GM19099 (cell line): Measurements from ENCODE around the gene ADAM22.

ENCODE experiments used
- POLR2A ChIP-seq: IDR thresholded peaks from 3 replicates; pipeline ENCODE4 v1.6.1; 2011; ENCODE audit warnings: low read depth; ENCODE audit not compliant: insufficient read length; ENCODE audit errors: extremely low read depth

ADAM22 gene

DNA sequence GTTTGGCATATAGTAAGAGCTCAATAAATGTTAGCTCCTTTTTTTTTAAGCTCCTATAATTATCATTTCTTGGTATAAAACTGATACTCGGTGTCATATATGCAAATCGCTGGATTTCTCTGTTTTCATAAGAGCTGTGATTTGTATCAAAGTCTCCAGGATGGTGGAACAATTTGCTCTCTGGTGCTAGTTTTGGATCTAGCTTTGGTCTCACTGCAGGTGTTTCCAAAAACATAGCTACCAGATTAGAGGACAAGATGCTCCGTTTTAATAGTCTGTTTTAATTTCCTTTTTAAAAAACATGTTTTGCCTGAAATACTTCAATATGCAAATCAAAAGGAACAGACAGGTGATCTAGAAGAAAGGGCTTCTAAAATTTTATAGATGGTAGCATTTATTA is 25.3 kb downstream of the ADAM22 start:
- TF ChIP-seq POLR2A = no peak

DNA sequence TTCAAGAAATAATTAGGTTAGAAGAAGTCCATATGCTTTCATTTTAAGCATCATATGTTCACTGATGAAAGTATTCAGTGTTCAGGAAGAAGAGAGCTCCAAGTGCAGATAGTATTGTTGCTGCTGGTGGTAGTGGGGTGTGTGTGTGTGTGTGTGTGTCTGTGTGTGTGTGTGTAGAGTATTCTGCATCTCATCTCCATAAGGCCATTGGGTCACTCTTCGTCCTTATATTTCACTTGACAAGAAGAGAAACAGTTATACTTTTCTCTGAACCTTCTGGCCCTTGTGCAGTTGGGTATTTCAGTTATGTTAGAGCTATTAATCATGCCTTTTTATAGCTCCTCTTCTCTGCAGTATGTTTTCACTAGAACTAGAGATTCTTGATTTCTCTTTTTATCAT is 26.2 kb downstream of the ADAM22 start:
- no peak for TF ChIP-seq POLR2A

DNA sequence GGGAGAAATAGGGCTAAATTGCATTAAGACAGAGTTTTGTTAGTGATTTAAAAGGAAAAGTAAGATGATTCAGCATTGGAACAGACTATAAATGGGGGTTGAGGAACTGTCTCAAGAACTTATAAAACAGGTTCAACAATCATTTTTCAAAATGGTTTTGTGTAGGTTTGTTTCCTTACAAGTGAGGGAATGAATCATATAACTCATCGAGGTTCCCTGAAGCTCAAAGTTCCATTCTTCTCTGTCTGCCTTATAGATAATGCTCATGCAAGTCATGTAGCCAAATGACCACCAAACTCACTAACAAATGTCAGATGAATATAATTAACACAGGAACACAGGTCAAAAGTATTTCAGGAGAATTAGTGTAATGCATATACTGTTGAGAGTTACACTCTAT is 27.7 kb downstream of the ADAM22 start:
- no peak for TF ChIP-seq POLR2A

DNA sequence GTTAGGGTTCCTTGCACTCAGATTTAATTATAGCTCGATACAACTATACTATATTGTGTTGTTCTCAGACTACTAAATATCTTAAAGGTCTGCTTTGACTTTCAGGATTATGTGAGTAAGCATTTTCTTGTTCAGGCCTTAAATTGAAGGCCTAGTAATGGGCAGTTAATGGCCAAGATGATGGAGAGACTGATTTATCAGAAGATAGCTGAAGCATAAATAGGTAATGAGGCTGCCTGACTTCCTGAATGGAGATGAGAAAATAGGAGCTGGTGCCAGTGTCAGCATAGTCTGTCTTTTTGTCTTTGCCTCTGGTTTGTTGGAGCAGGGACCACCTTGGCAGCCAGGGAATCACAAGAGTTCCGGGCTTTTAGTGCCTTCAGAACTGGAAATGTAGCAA is 32.2 kb downstream of the ADAM22 start:
- TF ChIP-seq POLR2A = no peak

DNA sequence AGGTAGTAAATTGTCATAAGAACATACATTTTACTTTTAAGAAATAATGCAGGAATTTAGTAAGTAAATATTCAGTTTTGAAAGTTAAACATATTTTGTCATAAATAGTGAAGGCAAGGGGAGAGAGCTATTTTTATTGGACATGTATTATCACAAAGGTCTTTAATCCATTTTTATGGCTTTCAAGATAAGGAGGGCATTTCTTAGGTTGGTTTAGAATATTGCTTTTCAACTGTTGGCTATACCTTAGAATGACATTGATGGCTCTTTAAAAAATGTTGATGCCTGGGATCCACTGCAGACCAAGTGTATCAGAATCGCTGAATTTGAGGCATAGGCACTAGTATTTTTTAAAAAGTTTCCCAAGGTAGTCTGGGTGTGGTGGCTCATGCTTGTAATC is 34.0 kb downstream of the ADAM22 start:
- no peak for TF ChIP-seq POLR2A

DNA sequence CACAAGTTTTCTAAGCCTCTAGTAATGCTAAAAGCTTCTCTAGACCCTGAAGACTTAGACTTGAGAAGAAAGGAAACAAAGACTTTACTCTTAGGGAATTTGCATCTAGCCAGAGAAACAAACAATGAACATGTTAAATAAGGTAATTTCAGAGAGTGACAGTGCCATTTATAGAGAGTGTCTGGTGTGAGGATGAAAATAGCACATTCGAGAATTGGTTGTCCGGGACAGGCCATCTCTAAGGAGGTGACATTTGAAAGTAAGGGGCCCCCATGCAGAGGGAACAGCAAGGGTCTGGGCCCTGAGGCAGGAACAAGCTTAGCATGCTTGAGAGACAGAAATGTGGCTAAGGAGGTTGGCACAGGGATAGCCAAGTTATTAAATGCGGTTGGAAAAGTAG is 48.1 kb downstream of the ADAM22 start:
- TF ChIP-seq POLR2A = no peak

DNA sequence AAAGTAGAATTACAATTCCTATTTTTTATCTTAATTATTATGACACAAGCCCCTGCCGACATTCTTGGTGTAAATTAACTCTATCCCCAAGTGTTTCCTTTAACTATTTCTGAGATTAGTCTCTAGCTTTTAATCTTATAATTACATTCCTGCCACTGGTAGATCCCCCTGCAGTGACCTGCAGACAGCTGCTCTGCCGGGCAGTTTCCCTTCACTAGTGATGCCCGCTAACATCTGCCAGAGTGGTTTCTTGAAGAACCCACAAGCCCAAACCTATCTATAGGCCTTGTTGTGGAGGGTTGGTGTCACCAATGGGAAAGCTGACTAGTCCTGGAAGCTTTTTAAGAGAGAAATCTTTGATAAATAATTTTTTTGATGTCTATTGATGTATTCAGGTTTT is 50.0 kb downstream of the ADAM22 start:
- TF ChIP-seq POLR2A = no peak

DNA sequence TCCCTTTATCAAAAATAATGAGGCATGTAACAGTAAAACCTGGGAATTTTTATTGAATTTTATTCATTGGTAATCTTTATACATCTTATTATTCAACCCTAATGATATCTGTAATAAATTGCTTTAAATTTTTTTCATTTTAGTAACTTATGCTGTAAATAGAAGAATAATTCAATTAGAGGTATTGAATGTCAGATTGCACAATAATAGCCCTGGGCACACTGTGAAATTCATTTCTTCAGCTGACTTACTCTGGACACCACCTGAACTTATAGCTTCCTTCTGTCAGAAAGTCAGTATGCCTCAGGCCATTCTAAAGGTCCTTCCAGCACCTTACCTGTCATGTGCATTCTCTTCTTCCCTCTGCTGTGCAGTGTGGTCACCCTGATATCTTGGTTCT is 59.2 kb downstream of the ADAM22 start:
- no peak for TF ChIP-seq POLR2A

DNA sequence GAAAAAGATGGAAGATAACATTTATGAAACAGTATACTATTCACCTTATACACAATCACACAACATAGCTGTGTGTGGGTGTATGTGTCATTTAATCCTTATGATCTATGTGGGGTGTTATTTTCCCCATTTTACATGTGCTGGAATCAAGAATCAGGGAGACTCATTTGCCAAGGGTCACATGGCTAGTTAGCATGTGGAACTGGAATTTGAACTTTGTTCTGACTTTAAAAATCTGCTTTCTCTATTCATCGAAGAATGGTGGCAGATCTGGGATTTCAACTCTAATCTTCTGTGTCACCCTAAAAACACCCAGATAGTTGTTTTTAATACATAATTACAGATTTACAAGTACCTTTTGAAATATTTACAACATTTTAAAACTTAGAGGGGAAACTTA is 65.2 kb downstream of the ADAM22 start:
- no peak for TF ChIP-seq POLR2A

DNA sequence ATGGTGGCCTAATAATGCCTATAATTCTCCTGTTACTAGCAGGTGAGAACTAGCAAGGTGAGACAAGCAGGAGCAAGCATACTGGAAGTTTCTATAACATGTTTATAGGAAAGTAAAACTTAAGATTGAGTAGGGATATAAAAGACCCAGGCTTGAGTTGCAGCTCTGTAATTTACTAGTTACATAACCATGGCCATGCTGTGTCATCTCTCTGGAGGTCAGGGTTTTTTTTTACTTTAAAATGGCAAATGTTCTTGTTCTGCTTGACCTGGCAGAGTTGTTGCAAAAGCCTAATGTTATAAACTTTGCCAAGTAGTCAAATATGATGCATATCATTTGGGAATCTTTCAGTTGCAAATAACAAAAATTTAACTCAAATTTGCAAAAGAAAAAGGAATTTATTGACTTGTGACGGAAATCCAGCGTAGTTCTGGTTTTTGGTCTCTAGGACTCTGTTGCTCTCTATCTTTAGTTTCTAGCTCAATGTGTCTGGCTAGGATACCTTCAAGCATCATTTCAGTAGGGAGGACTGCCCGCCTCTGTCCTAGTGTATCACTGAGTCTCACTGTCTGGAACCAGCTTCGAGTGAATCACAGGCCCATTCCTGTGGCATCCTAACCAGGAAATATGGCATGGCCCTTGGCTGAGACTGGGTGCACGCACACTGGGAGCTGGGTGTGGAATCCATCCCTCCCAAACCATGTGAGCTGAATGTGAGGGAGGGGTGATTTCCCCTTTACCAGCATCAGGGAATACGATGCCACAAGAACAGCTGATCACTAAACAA is 67.9 kb downstream of the ADAM22 start:
- TF ChIP-seq POLR2A = no peak

DNA sequence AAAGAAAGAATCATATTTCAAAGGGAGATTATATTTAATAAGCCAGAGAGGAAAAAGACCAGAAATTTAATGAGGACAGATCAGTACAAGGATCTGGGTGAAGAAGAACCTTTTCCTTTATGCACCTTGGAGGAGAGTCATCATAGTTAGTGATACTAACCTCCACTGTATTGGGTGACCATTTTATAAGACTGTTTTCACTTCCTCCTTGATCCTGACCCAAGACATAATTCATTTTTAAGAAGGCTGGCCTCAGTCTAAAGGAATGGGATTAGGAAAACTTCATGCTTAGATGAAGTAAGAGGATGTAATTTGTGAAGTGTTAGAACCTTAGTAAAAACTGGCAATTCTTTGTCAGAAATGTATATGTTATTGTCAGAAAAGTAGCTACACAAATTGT is 68.6 kb downstream of the ADAM22 start:
- TF ChIP-seq POLR2A = no peak

DNA sequence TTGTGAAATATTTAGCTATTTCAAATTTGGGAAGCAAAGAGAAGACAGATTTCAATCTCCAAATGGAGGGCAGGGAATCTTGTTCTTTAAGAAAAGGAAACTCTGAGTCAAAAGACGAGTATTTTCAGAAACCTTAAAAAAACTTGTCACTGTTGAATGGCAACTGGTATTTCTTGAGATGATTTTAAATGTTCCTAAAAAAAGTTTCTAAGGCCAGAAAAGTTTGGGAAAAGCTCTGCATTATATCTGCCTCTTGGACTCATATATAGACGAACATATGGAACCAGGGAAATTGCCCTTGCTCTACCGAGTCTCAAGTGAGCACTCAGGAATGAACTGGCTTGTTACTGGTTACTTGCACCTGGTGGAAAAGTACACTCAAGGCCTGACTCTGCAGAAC is 69.5 kb downstream of the ADAM22 start:
- no peak for TF ChIP-seq POLR2A

DNA sequence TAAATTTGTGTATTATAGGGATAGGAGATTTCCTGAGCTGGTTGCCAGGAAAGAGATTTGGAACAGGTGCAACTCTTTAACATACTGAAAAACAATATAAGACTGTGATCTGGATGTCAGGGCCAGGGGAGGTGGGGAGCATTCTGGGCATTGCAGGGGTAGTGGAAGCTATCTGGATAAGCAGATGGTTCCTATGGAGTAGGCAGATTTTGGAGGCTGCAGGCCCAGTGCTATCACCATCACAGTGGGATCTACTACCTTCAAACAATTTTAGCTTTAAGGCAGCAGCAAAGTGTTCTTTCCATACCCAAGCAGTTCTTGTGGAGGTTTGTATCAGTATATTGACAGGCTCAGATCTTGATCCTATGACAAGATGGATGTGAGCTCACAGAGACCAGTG is 71.1 kb downstream of the ADAM22 start:
- no peak for TF ChIP-seq POLR2A

DNA sequence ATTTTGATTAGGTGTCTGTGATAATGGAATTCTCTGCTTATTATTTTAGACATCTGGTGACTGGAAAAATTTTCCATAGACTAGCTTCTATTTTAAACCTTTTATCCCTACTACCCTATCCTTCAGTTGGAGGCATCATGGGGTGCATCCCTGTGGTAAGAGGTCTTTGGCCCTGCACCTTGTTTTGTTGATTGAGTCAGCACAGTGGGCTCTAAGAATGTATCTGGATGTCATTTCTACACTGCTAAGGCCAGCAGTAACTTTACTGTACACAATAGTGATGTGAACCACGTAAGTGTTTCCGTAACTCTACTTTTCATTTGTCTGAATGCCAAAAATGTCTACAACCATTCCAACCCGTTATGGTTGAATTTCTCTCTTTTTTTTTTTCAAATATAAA is 75.6 kb downstream of the ADAM22 start:
- TF ChIP-seq POLR2A = no peak

DNA sequence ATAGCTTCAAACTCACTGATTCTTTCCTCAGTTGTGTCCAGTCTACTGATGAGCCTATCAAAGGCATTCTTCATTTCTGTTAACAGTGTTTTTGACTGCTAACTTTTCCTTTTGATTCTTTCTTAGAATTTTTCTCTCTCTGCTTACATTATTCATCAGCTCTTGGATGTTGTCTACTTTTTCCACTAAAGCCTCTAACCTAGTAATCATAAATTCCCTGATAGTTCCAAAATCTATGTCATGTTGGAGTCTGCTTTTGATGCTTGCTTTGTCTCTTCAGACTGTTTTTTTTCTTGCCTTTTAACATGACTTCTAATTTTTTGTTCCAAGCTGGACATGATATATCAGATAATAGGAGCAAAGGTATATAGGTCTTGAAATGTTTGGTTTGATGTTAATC is 78.0 kb downstream of the ADAM22 start:
- no peak for TF ChIP-seq POLR2A

DNA sequence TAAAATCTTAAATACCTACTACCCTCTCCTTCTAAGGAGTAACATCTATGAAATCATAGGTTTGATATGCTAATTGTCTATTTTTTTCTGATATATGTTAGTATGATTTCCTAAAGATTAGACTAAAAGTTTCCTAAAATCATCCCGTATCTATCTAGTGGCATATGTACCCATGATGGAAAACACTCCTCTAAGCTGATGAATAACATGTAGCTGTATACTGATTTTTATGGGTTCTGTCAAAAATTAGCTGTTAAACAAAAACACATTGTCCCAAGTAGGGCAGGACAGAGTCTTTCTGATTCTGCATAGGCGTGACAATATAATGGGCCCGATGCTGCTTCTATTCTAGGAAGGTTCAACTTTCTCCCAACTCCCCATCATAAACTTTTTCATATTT is 79.9 kb downstream of the ADAM22 start:
- TF ChIP-seq POLR2A = no peak

DNA sequence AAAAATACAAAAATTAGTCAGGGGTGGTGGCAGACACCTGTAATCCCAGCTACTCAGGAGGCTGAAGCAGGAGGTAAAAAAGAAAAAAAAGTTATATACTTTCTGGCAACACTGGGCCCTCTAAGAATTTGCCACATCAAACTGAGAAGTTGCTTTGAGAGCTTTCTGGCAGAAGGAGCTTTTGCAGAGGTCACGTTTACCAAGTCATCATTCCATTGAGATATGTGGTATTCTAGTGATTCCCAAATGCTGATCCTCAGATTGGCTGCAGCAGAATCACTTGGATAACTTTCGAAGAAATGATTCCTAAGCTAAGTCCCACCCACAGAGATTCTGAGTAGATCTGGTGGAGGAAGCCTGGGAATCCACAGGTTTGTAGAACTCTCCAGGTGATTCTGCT is 80.5 kb downstream of the ADAM22 start:
- TF ChIP-seq POLR2A = no peak
